ENCODE data around the gene MED27.

The MED27 gene

DNA sequence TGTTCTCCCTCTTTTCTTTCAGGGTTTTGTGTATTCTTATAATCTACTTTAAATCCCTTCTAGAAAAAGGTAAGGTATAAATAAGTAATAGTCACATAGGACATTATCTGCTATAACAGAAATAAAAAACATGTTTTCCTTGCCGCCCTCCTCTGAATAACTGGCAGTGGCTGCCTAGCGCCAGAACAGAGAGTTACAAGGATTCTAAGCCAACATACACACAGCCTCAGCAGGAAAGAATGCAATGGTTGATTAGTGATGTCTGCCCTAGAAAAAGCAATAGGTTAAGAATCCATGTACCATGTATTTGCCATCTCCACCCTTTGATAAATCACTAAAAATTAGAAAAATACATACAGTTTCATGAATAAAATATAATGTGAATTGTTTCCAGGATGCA, 4.9 kb downstream of the MED27 start:
- H3K27ac ChIP-seq: peak overlapping the region; percentile 61 to 70
- H3K9me3 ChIP-seq: no peaks in the 10 kb centered on the region
- no peaks in the 10 kb centered on the region for H3K27me3 ChIP-seq
- H3K4me1 ChIP-seq: peaks cover 0 to 74% (median 54%) of the 10 kb centered on the region in 4 donors
- intact Hi-C loops (cut with DNase I; ENCODE audit: low total_unique reads): no loop called here
- TF ChIP-seq, protein P1, sequence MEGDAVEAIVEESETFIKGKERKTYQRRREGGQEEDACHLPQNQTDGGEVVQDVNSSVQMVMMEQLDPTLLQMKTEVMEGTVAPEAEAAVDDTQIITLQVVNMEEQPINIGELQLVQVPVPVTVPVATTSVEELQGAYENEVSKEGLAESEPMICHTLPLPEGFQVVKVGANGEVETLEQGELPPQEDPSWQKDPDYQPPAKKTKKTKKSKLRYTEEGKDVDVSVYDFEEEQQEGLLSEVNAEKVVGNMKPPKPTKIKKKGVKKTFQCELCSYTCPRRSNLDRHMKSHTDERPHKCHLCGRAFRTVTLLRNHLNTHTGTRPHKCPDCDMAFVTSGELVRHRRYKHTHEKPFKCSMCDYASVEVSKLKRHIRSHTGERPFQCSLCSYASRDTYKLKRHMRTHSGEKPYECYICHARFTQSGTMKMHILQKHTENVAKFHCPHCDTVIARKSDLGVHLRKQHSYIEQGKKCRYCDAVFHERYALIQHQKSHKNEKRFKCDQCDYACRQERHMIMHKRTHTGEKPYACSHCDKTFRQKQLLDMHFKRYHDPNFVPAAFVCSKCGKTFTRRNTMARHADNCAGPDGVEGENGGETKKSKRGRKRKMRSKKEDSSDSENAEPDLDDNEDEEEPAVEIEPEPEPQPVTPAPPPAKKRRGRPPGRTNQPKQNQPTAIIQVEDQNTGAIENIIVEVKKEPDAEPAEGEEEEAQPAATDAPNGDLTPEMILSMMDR (IDR thresholded peaks at IDR 0.05): no peak
- DNase-seq: peak in 1 of 2 donors; percentile 37
- no peak overlapping the region for H3K4me3 ChIP-seq
- H3K36me3 ChIP-seq: peaks cover 4 to 29% (median 6%) of the 10 kb centered on the region in 3 donors

GRCh38 chr9:132071847-132072507, 7.7 kb downstream of the MED27 start:
- intact Hi-C loops (cut with DNase I; ENCODE audit: low total_unique reads): no loop called here
- no peak overlapping the region for H3K27ac ChIP-seq
- no peak overlapping the region for H3K4me3 ChIP-seq
- H3K4me1 ChIP-seq: peaks cover 0 to 65% (median 46%) of the 10 kb centered on the region in 4 donors
- H3K27me3 ChIP-seq: no peaks in the 10 kb centered on the region
- DNase-seq: no peak
- TF ChIP-seq, protein P1 (IDR thresholded peaks at IDR 0.05): no peak
- H3K9me3 ChIP-seq: no peaks in the 10 kb centered on the region
- peaks cover 4 to 46% (median 26%) of the 10 kb centered on the region in 3 donors for H3K36me3 ChIP-seq

- intact Hi-C loops (cut with DNase I; ENCODE audit: low total_unique reads): no loop called here
- H3K27ac ChIP-seq: no peak overlapping the region
- no peak for DNase-seq
- TF ChIP-seq, protein P1 (IDR thresholded peaks at IDR 0.05): no peak
- H3K9me3 ChIP-seq: no peaks in the 10 kb centered on the region
- H3K36me3 ChIP-seq: peaks cover 8 to 40% (median 26%) of the 10 kb centered on the region in 3 donors
- no peak overlapping the region for H3K4me3 ChIP-seq
- H3K4me1 ChIP-seq: peaks cover 0 to 45% (median 24%) of the 10 kb centered on the region in 4 donors
- no peaks in the 10 kb centered on the region for H3K27me3 ChIP-seq
These were observed 10.4 kb downstream of the MED27 start for GRCh38 chr9:132069046-132069898.

- H3K27me3 ChIP-seq: no peaks in the 10 kb centered on the region
- H3K27ac ChIP-seq: no peak overlapping the region
- intact Hi-C loops (cut with DNase I; ENCODE audit: low total_unique reads): no loop called here
These were observed 11.1 kb downstream of the MED27 start for GRCh38 chr9:132068605-132069004.

DNA sequence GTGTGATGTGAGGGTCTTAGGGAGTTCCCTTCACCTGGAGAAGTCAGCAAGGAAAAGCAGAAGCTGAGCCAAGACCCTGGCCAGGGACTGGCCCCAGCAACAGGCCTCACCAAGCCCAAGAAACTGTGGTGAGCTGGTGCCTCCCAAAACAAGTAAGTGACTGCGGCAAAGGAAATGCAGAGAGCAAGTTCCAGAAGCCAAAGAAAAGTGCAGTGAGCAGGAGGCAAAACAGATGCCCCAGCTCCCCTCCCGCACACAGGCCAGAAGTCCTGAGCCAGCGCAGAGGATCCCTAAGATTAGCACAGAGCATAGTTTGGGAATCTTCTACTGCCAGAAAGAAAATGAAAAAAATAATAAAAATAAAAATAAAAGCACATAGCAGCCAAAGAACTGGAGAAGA, 13.2 kb downstream of the MED27 start:
- Histone ChIP-seq H3K27ac (no peak overlapping the region), H3K9me3 (no peaks in the 10 kb centered on the region), H3K36me3 (peaks cover 8 to 30% (median 20%) of the 10 kb centered on the region in 3 donors), H3K27me3 (no peaks in the 10 kb centered on the region), H3K4me3 (no peak overlapping the region), H3K4me1 (peaks cover 0 to 33% (median 11%) of the 10 kb centered on the region in 4 donors)
- intact Hi-C loops (cut with DNase I; ENCODE audit: low total_unique reads): no loop called here
- no peak for DNase-seq
- TF ChIP-seq, protein P1 (IDR thresholded peaks at IDR 0.05): no peak

More at GRCh38 chr9:132068605-132069004, 11.1 kb downstream of the MED27 start:
- H3K9me3 ChIP-seq: no peaks in the 10 kb centered on the region
- H3K4me3 ChIP-seq: no peak overlapping the region
- peaks cover 0 to 39% (median 17%) of the 10 kb centered on the region in 4 donors for H3K4me1 ChIP-seq
- TF ChIP-seq, protein P1 (IDR thresholded peaks at IDR 0.05): no peak
- peaks cover 8 to 40% (median 26%) of the 10 kb centered on the region in 3 donors for H3K36me3 ChIP-seq
- no peak for DNase-seq

Measured in tibial artery (tissue), 4 donors.